ENCODE results near the gene ERICH2.

Gene ERICH2

GRCh38 chr2:170842785-170843184, 72.6 kb downstream of the ERICH2 start (continued):
- TF ChIP-seq, protein P1, sequence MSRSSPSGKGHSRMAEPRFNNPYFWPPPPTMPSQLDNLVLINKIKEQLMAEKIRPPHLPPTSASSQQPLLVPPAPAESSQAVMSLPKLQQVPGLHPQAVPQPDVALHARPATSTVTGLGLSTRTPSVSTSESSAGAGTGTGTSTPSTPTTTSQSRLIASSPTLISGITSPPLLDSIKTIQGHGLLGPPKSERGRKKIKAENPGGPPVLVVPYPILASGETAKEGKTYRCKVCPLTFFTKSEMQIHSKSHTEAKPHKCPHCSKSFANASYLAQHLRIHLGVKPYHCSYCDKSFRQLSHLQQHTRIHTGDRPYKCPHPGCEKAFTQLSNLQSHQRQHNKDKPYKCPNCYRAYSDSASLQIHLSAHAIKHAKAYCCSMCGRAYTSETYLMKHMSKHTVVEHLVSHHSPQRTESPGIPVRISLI (tag by site-specific recombination; IDR thresholded peaks at IDR 0.05): no peak
- no peak for TF ChIP-seq GLIS2 (tag by site-specific recombination; IDR thresholded peaks at IDR 0.05)
- TF ChIP-seq FEZF1 (tag by site-specific recombination; IDR thresholded peaks at IDR 0.05): no peak
- no peak for TF ChIP-seq TRIM28 (IDR thresholded peaks at IDR 0.05; ENCODE audit: borderline replicate concordance, low read length)
- TF ChIP-seq HOXA7 (CRISPR knock-in tag; IDR thresholded peaks at IDR 0.05; ENCODE audit: borderline replicate concordance): no peak
- TF ChIP-seq REPIN1 (tag by site-specific recombination; IDR thresholded peaks at IDR 0.05; ENCODE audit: low read depth): no peak
- TF ChIP-seq ZNF521 (tag by site-specific recombination; IDR thresholded peaks at IDR 0.05): no peak

DNA sequence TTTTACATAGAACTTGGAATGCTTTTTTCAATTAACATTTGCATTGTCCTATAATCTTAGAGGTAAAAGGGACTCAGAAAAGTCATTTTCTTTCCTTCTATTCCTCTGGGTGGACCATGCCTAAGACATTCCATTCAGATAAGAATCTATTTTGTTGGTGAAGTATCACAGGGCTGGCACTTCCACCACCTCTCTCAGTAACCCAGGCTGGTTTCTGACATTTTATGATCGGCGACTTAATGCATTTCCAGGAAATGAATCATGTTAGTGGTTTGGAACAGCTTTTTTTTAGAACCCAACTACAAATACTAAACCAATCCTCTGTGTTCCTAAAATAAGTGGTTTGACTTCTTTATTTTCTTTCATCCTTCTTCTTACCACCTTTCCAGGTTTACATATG, 73.5 kb downstream of the ERICH2 start:
- no peaks in the 10 kb centered on the region for H3K4me1 ChIP-seq (ENCODE audit: control insufficient read depth, insufficient read depth, low read length)
- H3K36me3 ChIP-seq (ENCODE audit: control insufficient read depth in 2 of 2, insufficient read depth in 1 of 2, low read length in 2 of 2): peaks cover 10 to 16% of the 10 kb centered on the region in 2 experiments; a peak in 2 of 3 replicates
- no peak overlapping the region for H3K4me3 ChIP-seq (ENCODE audit: low read depth, low read length)
- H3K9me3 ChIP-seq (ENCODE audit: control insufficient read depth, insufficient read depth, low read depth, low read length): no peaks in the 10 kb centered on the region
- TF ChIP-seq ZNF549 (tag by site-specific recombination; IDR thresholded peaks at IDR 0.05): no peak
- no peak for TF ChIP-seq FEZF1 (tag by site-specific recombination; IDR thresholded peaks at IDR 0.05)
- TF ChIP-seq ZNF658 (tag by site-specific recombination; IDR thresholded peaks at IDR 0.05): no peak
- TF ChIP-seq ZBTB8A (tag by site-specific recombination; IDR thresholded peaks at IDR 0.05): no peak
- TF ChIP-seq SP7 (tag by site-specific recombination; IDR thresholded peaks at IDR 0.05): no peak
- TF ChIP-seq GLIS1 (tag by site-specific recombination; IDR thresholded peaks at IDR 0.05): no peak
- TF ChIP-seq ZNF747 (tag by site-specific recombination; IDR thresholded peaks at IDR 0.05): no peak
- no peak for TF ChIP-seq MEIS1 (CRISPR knock-in tag; IDR thresholded peaks at IDR 0.05; ENCODE audit: borderline replicate concordance)
- no peak for TF ChIP-seq ZNF837 (tag by site-specific recombination; IDR thresholded peaks at IDR 0.05)
- TF ChIP-seq ZNF350 (tag by site-specific recombination; IDR thresholded peaks at IDR 0.05): no peak
- TF ChIP-seq, protein P2, sequence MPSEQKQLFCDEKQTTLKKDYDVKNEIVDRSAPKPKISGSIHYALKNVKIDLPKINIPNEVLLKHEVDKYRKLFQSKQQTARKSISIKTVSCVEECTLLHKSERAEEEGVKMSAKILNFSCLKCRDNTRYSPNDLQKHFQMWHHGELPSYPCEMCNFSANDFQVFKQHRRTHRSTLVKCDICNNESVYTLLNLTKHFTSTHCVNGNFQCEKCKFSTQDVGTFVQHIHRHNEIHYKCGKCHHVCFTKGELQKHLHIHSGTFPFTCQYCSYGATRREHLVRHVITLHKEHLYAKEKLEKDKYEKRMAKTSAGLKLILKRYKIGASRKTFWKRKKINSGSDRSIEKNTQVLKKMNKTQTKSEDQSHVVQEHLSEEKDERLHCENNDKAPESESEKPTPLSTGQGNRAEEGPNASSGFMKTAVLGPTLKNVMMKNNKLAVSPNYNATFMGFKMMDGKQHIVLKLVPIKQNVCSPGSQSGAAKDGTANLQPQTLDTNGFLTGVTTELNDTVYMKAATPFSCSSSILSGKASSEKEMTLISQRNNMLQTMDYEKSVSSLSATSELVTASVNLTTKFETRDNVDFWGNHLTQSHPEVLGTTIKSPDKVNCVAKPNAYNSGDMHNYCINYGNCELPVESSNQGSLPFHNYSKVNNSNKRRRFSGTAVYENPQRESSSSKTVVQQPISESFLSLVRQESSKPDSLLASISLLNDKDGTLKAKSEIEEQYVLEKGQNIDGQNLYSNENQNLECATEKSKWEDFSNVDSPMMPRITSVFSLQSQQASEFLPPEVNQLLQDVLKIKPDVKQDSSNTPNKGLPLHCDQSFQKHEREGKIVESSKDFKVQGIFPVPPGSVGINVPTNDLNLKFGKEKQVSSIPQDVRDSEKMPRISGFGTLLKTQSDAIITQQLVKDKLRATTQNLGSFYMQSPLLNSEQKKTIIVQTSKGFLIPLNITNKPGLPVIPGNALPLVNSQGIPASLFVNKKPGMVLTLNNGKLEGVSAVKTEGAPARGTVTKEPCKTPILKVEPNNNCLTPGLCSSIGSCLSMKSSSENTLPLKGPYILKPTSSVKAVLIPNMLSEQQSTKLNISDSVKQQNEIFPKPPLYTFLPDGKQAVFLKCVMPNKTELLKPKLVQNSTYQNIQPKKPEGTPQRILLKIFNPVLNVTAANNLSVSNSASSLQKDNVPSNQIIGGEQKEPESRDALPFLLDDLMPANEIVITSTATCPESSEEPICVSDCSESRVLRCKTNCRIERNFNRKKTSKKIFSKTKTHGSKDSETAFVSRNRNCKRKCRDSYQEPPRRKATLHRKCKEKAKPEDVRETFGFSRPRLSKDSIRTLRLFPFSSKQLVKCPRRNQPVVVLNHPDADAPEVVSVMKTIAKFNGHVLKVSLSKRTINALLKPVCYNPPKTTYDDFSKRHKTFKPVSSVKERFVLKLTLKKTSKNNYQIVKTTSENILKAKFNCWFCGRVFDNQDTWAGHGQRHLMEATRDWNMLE (tag by site-specific recombination; conservative IDR thresholded peaks at IDR 0.05; ENCODE audit: low read depth): no peak
- no peak for TF ChIP-seq ZNF654 (tag by site-specific recombination; IDR thresholded peaks at IDR 0.05; ENCODE audit: low read depth)
- TF ChIP-seq ZSCAN16 (tag by site-specific recombination; IDR thresholded peaks at IDR 0.05): no peak
- TF ChIP-seq ATF2 (tag by site-specific recombination; IDR thresholded peaks at IDR 0.05; ENCODE audit: low read depth): no peak
- no peak for TF ChIP-seq ZNF292 (tag by site-specific recombination; IDR thresholded peaks at IDR 0.05; ENCODE audit: borderline replicate concordance, low read depth)
- CTCF ChIA-PET: interaction anchor here (0.6 to 4.8 kb wide), 3 partner anchors 9 to 1277 kb away, joined by 3 to 23 read pairs (median 18); no protein-coding TSS in a partner anchor
- POLR2A ChIA-PET: no interaction called here
- no peak overlapping the region for H3K27ac ChIP-seq (ENCODE audit: extremely low read depth, low read depth, low read length)

Data from HEK293 (cell line).